GM21423 (cell line): ENCODE data around the gene ANKRD12.

Experiments used
- ATAC-seq: cut with Tn5 transposase; IDR thresholded peaks from one replicate; pipeline ENCODE4 v1.9.1; 2021; ENCODE audit warnings: mild to moderate bottlenecking, moderate library complexity; ENCODE audit not compliant: unreplicated experiment

ANKRD12 gene

DNA sequence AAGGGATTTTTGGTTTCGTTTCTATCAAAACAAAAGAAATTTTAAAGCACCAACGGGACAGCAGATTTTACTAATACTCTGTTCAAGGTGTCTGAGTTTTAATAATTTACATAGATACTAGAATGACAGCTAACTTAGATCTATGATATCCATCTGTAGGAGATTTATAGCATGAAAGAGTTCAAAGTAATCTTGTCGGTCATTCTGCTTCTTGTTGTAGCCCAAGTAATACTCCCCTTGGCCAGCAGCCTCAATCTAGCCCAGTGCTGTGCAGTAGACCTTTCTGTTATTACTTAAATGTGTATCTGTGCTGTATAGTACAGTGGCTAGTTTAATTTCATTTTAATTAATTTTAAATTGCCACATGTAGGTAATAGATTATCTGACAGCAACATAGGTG, 44.7 kb downstream of the ANKRD12 start:
- no peak for ATAC-seq

DNA sequence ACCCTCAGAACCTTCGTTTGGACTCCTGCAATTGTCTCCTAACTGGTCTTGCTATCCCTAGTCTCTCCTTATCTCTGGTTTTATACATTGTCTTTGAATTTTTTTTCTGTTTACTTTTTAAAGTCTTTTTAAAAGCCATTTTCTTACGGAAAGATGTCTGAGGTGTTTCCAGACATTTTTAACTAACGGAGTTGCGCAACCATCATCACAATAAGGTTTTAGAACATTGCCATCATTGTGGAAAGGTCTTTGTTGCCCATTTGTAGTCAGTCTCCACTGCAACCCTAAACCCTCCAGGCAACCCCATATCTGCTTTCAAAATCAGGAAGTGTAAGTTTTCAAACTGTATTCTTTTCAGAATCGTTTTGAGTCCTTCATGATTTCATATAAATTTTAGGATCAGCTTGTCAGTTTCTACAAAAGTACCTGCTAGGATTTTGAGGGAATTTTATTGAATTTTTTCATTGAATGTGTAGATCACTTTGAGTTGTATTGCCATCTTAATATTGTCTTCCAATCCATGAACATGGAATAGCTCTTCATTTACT, 46.3 kb downstream of the ANKRD12 start:
- ATAC-seq, result no peak

DNA sequence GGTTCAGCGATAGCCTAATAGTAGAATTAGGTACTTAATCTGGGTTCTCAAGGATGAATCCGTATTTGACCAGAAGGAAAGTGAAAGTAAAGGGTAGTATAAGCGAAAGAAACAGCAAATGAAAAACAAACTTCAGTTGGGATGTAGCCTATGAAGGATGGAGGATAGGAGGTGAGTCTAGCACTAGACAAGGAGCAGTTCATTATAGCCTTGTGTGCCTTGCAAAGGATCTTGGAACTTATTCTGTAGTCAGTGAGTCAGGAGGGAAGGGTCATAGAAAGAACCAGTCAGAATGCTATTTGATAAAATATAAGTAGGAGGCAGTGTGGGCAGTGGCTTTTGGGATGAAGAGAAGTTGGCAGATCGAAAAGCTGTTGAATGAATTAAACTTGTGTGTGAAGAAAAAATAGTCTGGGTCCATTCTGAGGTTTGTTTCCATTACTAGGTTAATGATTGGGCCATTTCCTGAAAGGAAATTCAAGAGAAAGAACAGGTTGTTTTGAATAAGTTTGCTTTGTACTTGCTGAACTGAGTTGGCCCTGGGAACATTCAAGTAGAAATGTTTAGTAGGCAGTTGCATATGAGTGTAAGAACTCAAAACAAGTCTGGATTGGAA, 48.5 kb downstream of the ANKRD12 start:
- ATAC-seq, result no peak

DNA sequence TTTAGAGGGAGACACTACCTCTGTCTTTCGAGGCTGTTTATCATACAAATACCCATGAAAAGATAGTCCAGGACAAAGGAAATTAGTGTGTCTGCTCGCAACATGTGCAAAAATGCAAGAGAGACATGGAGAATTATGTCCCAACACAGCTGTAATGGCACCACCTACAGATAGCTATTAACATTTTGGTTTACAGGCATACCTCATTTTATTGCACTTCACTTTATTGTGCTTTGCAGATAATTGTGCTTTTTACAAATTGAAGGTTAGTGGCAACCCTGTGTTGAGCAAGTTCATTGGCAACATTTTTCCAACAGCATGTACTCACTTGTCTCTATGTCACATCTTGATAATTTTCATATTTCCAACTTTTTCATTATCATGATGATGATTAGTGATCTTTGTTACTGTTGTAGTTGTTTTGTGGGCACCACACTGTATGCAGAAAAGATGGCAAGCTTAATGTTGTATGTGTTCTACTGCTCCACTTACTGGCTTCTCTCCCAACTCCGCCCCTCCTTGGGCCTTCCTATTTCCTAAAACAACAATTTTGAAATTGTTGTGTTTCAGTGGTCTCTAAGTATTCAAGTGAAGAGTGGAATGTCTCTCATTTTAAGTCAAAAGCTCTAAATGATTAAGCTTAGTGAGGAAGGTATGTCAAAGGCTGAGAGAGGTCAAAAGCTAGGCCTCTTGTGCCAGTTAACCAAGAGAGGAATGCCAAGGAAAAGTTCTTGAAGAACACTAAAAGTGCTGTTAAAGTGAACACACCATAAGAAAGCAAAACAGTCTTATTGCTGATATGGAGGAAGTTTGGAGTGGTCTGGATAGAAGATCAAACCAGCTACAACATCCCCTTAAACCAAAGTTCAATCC, 52.0 kb downstream of the ANKRD12 start:
- ATAC-seq, result no peak

DNA sequence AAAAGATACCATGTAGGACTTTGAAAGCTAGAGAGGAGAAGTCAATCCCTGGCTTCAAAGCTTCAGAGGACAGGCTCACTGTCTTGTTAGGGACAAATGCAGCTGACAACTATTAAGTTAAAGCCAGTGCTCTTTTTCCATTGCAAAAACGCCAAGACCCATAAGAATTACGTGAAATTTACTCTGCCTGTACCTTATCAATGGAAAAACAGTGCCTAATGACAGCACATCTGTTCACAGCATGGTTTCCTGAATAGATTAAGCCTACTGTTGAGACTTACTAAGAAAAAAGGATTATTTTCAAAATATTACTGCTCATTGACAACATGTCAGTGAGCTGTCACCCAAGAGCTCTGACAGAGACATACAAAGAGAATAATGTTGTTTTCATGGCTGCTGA, 52.9 kb downstream of the ANKRD12 start:
- no peak for ATAC-seq

DNA sequence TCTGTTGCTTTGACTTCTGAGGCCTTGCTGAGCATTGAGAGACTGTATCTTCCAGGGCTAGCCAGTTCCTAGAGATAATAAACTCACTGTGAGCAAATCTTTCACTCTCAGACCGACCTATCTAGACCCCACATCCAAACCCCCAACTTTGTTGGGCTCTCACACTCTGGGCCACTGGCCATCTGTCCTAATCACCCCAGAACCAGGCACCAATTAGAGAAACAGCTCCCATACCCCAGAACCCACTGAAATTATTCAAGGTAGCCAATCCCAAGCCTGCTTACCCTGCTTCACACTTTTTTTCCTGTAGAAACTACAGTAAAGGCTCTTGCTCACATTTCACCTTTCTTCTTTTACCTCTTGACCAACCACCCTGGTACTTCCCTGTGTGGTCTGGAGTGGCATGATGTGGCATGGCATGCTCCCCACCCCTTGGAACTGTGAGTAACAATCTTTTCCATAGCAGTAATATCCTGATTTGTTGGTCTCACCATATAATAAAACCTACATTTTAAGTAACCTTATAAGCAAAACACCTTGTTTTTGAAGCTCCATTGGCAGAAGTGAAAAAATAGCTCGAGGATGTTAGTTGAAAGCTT, 55.2 kb downstream of the ANKRD12 start:
- no peak for ATAC-seq

DNA sequence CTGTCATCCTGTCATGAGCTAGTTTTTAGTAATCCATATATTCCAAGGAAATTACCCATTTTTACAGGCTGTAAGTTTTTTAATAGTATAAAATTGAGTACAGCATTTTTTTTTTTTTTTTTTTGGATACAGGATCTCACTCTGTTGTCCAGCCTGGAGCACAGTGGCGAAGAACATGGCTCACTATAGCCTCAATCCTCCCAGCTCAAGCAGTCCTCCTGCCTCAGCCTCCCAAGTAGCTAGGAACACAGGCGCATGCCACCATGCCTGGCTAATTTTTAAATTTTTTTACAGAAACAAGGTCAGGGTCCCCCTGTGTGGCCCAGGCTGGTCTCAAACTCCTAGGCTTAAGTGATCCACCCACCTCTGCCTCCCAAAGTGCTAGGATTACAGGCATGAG, 56.5 kb downstream of the ANKRD12 start:
- no peak for ATAC-seq

DNA sequence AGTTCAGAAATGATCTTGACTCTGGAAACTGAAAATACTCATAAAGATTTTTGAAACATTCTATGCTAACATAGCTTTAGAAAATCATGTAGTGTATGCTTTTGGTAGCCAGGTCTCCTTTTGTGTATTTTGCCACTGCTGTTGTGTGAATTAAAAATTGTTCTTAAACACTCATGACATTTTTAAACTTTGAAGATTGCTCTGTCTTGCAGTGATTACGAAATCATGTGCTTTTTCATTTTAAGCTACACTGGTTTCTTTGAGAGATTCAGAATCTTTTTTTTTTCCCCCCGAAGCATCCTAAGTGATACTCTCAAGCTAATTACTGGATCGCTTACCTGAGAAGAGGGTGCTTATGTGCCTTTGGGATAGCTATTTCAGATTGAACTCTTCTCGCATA, 60.0 kb downstream of the ANKRD12 start:
- ATAC-seq, result no peak

DNA sequence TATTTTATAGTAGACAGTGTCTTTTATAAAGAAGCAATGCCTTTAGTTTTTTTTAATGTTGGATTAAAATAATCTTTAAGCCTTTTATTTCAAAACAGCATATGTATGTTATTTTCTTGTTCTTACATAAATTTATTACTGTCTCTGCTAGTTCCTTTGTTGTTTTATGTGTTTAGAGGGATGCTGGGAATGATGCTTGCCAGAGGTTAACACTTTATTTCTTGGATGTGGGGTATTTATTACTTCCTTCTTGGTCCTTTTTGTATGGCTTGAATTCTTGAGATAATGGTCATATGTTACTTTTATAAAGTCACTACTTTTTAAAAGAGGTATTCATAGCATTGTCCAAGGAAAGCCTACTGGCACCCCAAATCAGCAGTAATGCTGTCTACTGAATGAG, 63.1 kb downstream of the ANKRD12 start:
- ATAC-seq, result no peak

DNA sequence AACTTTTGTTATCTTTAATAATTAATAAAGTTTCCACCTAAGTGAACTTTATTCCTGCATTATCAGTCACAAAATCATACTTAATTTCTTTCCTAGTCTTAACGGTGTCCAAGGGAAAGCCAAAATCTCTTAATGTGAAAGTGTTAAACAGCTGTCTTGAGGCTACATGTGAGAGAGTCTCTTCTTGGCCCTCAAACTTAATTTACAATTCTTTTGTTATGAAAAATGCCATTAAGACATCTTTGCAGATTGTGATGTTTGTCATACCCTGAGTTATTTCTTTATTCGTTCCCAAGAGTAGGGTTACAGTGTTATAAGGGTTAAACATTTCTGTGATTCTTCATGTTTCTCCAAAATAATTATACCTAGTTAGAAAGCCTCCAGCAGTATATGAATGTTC, 64.6 kb downstream of the ANKRD12 start:
- no peak for ATAC-seq

DNA sequence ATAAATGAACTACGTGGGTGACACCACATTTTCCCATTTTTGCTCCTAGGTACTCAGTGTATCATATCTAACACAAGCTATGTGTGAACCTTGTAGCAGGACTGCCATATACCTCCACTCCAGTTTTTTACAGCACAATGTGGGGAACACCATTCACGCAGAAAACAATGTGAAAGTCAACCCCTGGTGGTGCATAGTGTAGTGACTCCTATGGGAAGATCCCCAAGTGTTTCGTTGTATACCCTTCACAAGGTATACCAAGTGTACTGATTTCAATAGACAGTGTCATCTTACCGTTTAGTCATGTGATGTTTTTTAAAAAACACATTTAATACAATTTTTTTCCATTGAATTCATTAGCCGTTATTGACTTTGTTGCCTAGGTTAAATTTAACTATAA, 68.1 kb downstream of the ANKRD12 start:
- no peak for ATAC-seq

DNA sequence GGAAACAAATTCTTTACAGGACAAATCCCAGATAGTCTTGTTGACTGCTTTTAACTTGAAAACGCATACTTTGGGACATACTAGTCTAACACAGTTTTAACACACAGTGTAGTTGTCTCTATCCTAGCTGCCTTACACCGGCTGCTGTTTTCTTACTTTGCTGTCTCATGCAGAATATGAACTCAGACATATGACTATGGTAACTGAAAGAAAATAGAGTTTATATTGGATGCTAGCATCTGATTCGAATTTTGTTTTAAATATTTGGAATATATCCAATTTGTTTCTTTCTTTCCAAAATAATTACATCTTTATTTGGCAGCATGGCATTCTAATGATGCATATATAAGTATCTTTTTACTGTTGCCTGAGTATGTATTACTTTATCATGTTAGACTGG, 69.8 kb downstream of the ANKRD12 start:
- ATAC-seq, result no peak

DNA sequence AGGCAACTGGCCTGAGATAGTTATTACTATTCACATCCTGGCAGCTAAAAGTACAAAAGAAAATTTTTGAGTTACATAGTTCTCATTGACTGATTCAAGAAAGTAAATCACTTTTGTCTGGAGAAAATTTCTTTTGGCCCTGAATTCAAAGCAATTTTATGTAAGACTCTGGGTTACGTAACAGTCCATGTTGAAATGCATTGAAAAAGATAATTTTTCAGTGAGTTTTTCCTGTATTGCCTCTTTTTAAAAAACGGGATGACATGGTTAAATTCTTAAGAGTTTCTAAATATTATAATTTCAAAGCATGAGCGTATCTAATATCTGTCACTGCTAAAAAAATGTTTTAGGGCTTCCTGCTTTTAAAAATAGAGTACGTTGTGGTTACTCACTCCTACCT, 72.7 kb downstream of the ANKRD12 start:
- ATAC-seq, result no peak

DNA sequence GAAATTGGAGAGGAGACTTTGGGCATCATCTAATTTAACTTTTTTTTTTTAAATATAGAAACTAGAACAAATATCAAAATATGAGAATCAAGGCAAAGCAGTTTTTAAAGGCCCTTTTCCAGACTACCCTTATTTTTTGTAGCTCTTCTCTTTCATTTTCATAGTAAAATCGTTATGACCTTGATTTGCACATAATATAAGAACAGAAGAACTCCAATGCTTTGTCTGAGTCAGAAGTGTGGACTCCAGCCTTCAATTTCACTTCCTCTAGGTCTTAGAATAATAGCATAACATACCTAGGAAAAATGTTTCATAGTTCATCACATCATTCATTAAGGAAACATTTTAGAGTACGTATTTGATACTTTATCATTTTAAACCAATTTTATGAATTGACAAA, 74.4 kb downstream of the ANKRD12 start:
- ATAC-seq, result peak; percentile 64

DNA sequence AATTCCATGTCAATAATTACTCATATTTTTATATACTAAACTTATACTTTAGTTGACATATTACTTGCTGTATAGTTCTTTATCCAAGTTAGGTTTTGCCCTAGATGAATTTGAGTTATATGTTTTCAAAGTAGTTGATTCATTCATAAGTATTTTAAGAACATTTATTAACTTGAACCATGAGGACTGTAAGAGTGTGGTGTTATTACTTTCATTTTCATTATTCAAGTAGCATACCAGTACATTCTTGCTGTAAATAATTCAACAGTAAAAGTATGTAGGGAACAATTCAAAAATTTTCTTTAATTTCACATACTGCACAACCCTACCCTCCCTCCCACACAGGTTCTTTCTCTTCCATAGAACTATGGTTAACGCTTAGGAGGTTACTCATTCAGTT, 75.4 kb downstream of the ANKRD12 start:
- peak; percentile 58 for ATAC-seq

DNA sequence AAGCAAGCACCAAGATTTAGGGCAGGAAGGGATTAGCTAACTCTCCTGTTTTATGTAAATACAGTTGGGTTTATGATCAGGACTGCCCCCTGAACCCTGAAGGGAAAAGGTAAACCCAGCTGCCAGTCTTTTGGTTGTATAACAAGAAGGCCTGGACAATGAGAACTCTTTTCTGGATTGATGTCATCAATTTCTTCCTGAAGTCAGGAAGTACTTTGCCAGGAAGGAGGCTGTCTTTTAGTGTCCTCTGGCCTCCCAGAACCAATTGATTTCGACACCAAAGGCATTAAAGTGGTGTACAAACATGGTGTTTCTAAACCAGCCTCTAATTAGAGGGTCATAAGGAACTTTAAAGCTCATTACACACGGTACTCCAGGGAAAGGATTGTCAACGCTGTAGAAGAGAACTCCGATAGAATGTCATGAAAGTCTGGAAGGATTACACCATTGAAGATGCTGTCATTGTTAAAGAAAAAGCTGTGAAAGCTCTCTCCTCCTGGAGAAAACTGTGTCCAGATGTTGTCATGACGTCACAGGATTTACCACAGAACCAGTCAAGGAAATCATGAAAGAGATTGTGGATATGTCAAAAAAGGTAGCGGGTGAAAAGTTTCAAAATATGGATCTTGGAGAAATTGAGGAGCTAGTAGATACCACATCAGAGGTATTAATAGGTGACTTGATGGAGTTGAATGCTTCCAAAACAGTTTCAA, 78.8 kb downstream of the ANKRD12 start:
- no peak for ATAC-seq

DNA sequence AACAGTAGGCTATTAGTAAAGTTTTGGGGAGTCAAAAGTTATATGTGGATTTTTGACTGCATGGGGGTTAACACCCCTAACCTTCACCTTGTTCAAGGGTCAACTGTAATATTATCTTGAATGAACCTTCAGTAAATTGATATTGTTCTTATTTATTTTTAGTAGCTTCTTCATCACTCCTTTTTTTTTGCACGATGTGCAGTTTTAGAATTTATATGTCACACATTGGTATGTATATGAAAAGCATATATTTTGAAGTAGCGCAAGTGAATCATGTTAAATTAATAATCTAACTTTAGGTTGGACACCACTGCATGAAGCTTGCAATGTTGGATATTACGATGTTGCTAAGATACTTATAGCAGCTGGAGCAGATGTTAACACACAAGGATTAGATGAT, 79.9 kb downstream of the ANKRD12 start:
- ATAC-seq, result no peak

DNA sequence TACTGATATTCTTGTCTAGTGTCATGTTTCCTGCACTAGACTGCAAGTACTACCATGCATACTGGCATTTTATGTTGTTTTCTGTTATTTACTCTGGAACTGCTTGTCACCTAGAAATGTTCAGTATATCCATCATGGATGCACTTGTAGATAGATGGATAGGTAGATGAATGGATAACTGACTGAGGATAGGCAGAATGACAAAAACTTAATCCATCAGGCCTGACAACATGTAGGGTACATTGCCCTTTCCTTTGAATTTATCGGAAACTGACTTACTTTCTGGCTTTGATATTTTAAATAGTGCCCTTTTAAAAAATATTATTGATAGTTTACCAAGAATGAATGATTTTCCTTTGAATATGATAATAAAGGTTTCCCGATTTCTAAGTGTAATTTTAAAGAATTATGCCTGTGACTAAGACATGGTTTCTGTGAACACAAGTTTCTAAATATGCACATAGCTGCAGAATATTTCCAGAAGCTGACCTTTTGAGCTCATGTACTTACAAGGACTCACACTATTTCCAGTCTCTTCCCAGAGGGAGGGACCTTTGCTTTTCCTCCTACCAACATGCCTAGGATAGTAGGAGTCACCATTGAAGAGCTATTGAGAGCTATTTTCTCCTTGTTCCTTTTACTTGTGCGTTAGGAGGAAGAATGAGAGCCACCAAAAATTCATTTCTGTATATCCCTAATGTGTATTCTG, 81.3 kb downstream of the ANKRD12 start:
- ATAC-seq, result no peak

DNA sequence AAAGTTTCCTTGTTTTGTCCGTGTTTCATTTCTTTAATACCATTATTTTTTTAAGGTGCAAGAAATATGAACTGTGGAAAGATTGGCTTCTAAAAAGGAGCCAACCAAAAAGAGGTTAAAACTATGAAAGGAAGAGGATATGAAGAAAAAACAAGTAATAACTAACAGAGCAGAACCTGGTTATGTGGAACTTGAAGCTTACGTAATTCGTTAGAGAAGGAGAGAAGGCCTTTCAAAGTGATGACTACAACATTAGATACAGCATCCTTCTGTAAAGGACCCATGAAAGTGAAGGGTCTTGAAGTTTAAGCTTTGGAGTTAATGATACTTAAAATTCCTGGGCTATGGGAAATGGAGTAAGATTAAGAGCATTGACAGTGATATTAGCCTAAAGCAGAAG, 84.5 kb downstream of the ANKRD12 start:
- ATAC-seq, result no peak

DNA sequence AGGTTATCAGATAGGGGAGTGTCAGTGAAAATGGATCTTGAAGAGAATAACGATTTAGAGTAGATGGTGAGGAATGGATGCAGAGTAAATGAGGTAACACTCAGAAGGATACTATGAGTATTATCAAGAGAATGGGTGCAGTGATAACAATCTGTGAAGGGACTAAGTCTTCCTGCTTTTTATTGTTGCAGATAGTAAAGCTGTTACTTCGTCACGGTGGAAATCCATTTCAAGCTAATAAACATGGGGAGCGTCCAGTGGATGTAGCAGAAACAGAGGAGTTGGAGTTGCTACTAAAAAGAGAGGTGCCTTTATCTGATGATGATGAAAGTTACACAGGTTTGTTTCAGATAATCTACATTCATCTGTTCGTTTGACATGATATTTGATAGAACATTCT, 85.1 kb downstream of the ANKRD12 start:
- ATAC-seq, result no peak

DNA sequence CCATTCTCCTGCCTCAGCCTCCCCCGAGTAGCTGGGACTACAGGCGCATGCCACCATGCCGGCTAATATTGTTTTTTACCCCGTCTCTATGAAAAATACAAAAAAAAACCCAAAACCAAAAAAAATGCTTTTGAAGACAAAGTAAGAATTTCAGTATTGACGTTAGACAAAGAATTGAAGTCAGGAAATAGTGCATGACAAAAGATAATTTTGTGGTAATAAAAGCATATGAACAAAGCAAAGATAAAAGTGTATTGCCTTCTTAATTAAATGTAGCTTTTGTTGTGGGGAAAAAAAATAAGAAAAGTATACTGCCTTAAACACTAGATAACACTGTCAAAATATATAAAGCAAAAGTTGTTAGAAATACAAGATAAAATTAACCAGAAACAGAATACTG, 86.8 kb downstream of the ANKRD12 start:
- ATAC-seq, result no peak
